ENCODE results near the gene PIEZO2. TPM values are rescaled to one million over a fixed set of nuclear protein-coding genes. Genes with fewer than 3 reads are reported as not detected.

Gene PIEZO2
- total RNA-seq, 1 experiment from 2014 or later = 5.5 TPM

- TF ChIP-seq CTCF (conservative IDR thresholded peaks at IDR 0.05; ENCODE audit: low read depth, low read length) = no peak
- TF ChIP-seq EZH2 (IDR thresholded peaks at IDR 0.05; ENCODE audit: borderline replicate concordance, low read depth, low read length, poor library complexity, severe bottlenecking) = no peak
- H3K9me3 ChIP-seq (ENCODE audit: low read depth, low read length, poor library complexity, severe bottlenecking) = peaks cover 3% of the 10 kb centered on the region
- no peak for DNase-seq (ENCODE audit: low spot score)
- H3K4me1 ChIP-seq (ENCODE audit: insufficient read depth, low read length, poor library complexity, severe bottlenecking) = no peaks in the 10 kb centered on the region
- H3K4me3 ChIP-seq (ENCODE audit: low read depth, low read length, poor library complexity, severe bottlenecking) = no peak overlapping the region
- ChIA-PET CTCF (no interaction called here), POLR2A (ENCODE audit: low non-redundant PET) (no interaction called here)
- intact Hi-C loops (cut with micrococcal nuclease; ENCODE audit: unreplicated experiment) = no loop called here
- H3K27me3 ChIP-seq (replicated peaks; ENCODE audit: insufficient read depth, low read depth, low read length, poor library complexity) = peaks cover 7% of the 10 kb centered on the region
- BruUV-seq (replicated peaks) = no TSS peak
- H3K27ac ChIP-seq (ENCODE audit: low read depth, low read length, poor library complexity, severe bottlenecking) = no peak overlapping the region
- no peaks in the 10 kb centered on the region for H3K36me3 ChIP-seq (ENCODE audit: insufficient read depth, low read length, poor library complexity, severe bottlenecking)
These were observed 146.6 kb downstream of the PIEZO2 start for GRCh38 chr18:11002796-11003195.

GRCh38 chr18:11002277-11002676 lies 147.1 kb downstream of the PIEZO2 start:
- no peak overlapping the region for H3K4me3 ChIP-seq (ENCODE audit: low read depth, low read length, poor library complexity, severe bottlenecking)
- H3K4me1 ChIP-seq (ENCODE audit: insufficient read depth, low read length, poor library complexity, severe bottlenecking) = no peaks in the 10 kb centered on the region
- POLR2A ChIA-PET (ENCODE audit: low non-redundant PET) = no interaction called here
- intact Hi-C loops (cut with micrococcal nuclease; ENCODE audit: unreplicated experiment) = no loop called here
- TF ChIP-seq CTCF (conservative IDR thresholded peaks at IDR 0.05; ENCODE audit: low read depth, low read length) = no peak
- TF ChIP-seq EZH2 (IDR thresholded peaks at IDR 0.05; ENCODE audit: borderline replicate concordance, low read depth, low read length, poor library complexity, severe bottlenecking) = no peak
- DNase-seq (ENCODE audit: low spot score) = no peak
- CTCF ChIA-PET = no interaction called here
- peaks cover 8% of the 10 kb centered on the region for H3K9me3 ChIP-seq (ENCODE audit: low read depth, low read length, poor library complexity, severe bottlenecking)
- BruUV-seq (replicated peaks) = no TSS peak
- no peaks in the 10 kb centered on the region for H3K36me3 ChIP-seq (ENCODE audit: insufficient read depth, low read length, poor library complexity, severe bottlenecking)
- peaks cover 7% of the 10 kb centered on the region for H3K27me3 ChIP-seq (replicated peaks; ENCODE audit: insufficient read depth, low read depth, low read length, poor library complexity)
- H3K27ac ChIP-seq (ENCODE audit: low read depth, low read length, poor library complexity, severe bottlenecking) = no peak overlapping the region

- no peak for DNase-seq (ENCODE audit: low spot score)
- no peak overlapping the region for H3K4me3 ChIP-seq (ENCODE audit: low read depth, low read length, poor library complexity, severe bottlenecking)
- intact Hi-C loops (cut with micrococcal nuclease; ENCODE audit: unreplicated experiment) = no loop called here
- no TSS peak for BruUV-seq (replicated peaks)
- peaks cover 8% of the 10 kb centered on the region for H3K9me3 ChIP-seq (ENCODE audit: low read depth, low read length, poor library complexity, severe bottlenecking)
- H3K36me3 ChIP-seq (ENCODE audit: insufficient read depth, low read length, poor library complexity, severe bottlenecking) = no peaks in the 10 kb centered on the region
- ChIA-PET CTCF (no interaction called here), POLR2A (ENCODE audit: low non-redundant PET) (no interaction called here)
- no peaks in the 10 kb centered on the region for H3K27me3 ChIP-seq (replicated peaks; ENCODE audit: insufficient read depth, low read depth, low read length, poor library complexity)
- no peak overlapping the region for H3K27ac ChIP-seq (ENCODE audit: low read depth, low read length, poor library complexity, severe bottlenecking)
- TF ChIP-seq CTCF (conservative IDR thresholded peaks at IDR 0.05; ENCODE audit: low read depth, low read length) (no peak), EZH2 (IDR thresholded peaks at IDR 0.05; ENCODE audit: borderline replicate concordance, low read depth, low read length, poor library complexity, severe bottlenecking) (no peak)
- H3K4me1 ChIP-seq (ENCODE audit: insufficient read depth, low read length, poor library complexity, severe bottlenecking) = no peaks in the 10 kb centered on the region
These were observed 149.3 kb downstream of the PIEZO2 start for GRCh38 chr18:11000071-11000470.
